GM18867 (cell line): Measurements from ENCODE around the gene NEB.
"Not testable (repeated sequence)": the region's sequence is repeated elsewhere in the genome, so short reads cannot be mapped to it uniquely, and the experiment has no call there.

ENCODE experiments used
- ATAC-seq: cut with Tn5 transposase; IDR thresholded peaks from one replicate; pipeline ENCODE4 v1.9.1; 2021; ENCODE audit warnings: mild to moderate bottlenecking, moderate library complexity; ENCODE audit not compliant: unreplicated experiment

Gene NEB

DNA sequence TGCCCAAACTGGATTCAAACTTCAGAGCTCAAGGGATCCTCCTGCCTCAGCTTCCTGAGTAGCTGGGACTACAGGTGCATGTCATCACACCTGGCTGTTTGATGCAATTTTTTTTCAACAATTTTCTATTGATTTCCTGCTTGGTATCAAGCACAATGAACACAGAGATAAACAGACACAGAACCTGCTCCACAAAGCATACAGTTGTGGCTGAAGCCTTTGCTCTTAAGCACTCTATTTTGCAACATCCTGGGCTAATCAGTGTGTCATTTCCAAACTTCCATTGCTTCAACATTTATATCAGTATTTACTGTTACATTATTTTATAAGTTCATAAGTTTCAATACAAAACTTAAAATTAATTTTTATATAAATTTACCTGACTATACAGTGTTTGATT lies 79.4 kb downstream of the NEB start:
- no peak for ATAC-seq

DNA sequence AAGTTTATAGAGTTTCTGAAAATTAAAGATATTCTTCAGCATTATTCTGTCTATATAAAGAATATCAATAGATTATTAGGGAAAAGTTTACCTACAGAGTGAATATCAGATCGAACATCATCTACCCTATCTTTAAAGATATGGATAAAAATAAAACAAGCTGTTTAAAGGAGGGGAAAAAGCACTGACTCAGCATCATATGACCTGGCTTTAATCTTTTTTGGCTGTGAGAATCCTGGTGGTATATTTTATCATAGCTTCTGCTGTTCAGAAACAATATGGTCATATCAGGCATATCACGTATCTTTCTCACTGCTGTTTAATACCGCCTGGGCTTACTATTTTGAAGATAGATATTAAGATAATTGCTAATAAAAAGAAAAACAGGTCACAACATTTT lies 80.2 kb downstream of the NEB start:
- no peak for ATAC-seq

DNA sequence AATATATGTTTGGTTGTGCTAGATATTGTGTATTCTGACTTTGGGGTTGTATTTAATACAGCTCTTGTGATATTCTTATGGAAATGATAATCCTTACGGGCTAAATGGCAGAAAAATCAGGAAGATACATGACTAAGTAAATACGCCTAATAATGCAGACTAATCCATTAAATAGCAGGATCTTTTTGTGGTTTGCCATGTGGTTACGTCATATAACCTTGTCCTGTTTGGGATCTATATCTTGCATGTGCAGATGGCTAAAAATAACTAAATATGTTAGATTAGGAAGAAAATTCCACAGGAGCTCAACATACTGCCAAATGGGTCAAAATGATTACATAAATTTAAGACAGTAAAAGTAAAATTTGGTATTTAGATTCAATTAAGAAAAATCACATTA lies 83.0 kb downstream of the NEB start:
- ATAC-seq: no peak

DNA sequence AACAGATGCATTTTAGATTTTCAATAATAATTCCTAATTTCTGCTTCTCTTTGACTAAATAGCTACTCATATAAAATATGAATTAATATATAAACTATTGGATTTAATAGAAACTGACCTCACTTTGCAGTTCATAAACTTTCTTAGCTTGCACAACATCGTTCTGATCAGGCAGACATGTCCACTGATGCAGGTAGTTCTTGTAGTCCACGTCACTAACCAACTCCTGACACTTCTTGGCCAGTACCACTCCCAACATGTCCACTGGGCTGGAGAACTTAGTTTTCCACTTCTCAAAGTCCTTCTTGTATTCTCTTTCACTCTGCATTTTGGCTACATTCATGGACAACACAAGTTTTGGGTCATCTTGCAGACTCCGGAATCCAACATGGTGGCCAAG lies 83.8 kb downstream of the NEB start:
- ATAC-seq: no peak

DNA sequence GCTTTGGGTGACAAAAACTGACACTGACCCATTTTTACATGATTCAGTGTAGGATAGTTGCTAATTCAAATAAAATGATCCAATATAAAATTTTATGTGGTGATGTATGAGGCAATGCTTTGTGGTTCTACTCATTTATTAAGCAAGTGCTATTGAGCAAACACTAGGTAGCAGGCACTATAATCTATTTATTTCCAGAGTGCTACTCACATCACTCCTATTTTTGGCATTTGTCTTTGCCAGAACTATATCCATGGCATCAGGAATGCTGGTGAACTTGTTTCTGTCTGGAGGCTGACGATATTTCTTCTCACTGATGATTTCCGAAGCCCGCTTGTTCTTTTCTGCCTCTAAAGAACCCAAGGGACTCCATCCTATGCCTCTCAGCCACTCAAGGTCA lies 84.3 kb downstream of the NEB start:
- no peak for ATAC-seq

DNA sequence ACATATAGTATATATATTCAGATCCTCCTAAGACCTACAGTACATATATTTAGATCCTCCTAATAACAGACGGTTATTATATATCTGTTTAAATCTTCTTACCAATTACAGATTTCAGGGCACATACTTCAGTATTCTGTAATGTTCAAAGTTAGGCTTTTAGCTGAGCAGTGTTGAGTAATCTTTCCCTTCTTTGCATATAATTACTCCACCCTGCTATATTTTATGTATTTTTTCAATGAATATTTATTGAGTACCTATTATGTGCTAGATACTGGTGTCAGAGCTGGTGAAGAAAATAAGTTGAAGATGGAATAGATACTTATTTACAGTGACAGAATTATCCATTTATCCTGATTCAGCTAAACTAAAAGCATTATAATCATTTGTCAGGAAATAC lies 84.9 kb downstream of the NEB start:
- no peak for ATAC-seq

DNA sequence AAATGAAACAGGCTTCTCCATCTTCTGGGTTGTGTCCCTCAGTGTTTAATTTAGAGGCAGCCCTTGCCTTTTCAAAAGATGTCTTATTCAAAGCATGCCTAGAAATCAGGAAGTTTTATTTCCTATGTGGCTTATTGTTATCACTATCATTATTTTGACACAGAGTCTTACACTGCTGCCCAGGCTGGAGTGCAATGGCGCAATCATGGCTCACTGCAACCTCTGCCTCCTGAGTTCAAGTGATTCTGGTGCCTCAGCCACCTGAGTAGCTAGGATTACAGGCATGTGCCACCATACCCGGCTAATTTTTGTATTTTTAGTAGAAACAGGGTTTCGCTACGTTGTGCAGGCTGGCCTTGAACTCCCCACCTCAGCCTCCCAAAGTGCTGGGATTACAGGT lies 87.8 kb downstream of the NEB start:
- not testable (repeated sequence) for ATAC-seq

DNA sequence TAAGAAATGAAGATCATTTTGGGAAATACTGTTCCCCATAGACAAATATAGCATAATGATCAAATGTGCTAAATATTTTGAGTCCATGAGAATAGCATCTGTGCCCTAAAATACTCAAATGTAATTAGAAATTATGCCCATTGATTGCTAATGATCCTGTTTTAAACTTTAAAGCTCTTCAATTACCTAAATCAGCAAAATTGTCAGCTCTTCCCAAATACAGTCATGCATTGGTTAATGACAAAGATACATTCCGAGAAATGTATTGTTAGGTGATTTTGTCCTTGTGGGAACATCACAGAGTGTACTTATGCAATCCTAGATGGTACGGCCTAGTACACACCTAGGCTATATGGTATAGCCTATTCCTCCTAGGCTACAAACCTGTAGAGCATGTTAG lies 89.7 kb downstream of the NEB start:
- no peak for ATAC-seq

DNA sequence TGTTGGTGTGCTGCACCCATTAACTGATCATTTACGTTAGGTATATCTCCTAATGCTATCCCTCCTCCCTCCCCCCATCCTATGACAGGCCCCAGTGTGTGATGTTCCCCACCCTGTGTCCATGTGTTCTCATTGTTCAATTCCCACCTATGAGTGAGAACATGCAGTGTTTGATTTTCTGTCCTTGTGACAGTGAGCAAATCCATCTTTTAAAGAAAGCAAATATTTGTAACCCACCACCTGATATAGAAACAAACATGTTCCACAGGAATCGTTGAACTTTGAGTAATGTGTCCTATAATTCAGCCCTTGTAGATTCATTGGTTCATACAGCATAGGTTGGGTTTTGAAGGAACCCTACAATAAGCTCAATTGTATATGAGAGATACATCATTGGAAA lies 92.4 kb downstream of the NEB start:
- not testable (repeated sequence) for ATAC-seq

DNA sequence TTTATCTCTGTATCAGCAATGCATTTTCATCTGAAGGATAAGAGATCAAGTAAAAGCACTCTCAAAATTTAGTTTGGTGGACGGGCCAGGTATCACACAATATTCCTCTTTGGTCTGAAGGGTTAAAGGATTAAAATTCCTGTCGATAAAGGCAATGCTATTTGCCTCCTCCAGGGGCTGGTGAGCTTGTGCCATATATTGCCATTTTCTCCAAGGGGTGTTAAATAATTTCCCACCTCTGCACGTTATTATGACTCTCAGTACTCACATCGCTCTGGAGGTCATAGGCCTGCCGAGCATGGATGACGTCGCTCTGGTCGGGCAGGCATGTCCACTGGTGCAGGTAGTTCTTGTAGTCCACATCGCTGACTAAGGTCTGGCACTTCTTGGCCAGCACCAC lies 94.2 kb downstream of the NEB start:
- ATAC-seq: no peak

DNA sequence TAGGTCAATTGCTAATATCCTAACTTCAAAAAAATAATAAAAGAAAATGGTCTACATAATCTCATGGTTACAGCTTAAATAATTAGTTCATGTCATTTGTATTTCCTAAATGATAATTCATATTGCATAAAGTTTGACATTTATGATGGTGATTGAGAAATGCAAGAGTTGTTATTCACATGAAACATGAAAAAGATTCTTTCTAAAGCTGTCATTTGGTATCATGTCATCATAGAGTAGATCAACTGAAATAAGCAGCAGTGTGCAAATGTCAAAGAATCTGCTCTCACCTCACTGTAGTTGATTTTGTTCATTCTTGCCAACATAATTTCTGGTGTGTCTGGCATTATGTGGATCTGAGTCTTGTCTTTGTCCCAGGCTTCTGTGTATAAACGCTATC lies 95.3 kb downstream of the NEB start:
- ATAC-seq: no peak

DNA sequence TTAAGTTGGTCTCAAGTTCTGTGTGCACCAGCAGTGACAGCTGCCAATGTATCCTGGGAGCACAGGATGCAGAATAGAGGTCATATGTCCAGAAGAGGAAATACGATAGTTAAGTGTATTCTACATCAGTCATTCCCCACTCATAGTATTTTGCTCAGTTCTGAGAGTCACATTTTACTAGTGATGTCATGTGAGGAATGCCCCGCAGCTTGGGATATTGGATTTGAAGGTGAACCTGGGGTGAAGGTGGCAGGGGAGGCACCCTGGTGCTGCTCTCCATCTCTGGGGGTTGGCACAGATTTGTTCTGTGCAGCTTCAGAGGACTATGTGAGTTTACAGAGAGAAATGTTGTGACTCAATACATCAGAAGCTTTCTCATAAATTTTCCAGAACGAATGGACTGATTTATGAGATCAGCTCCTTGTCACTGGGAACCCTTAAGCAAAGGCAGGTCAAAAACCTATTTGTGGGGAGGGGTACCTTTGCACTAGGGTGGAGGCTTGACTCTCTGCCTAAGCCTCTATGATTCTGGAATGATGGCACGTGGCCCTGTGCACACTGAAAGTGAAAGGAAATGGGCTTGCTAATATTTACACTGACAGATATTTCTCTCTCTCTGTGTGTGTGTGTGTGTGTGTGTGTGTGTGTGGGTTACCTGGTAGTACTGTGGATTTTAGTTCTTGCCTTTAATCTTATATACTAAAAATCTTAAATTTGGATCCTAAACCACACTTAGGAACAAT lies 95.9 kb downstream of the NEB start:
- ATAC-seq: peak; percentile 66

DNA sequence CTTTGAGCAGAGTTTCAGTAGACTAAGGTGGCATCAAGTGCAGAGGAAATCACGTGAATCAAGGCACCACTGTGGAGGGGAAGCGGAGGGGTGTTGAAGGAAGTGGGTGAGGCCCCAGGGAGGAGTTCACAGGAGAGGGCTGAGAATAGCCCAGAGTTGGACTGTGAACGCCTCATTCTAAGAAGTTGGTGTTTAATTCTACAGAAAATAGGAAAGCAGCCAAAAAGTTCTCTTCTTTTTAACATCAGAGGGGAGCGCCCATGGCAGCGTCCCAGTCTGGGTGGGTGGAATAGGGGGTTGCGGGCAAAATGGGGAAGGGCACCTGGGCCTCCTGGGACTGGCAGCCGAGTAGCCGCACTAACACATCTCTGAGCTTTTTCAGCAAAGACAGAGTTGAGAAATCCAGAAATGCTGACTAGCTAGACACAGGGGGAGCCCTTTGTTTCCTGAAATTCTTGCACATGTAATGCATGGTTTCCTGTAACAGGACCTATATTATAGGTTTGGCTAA lies 97.0 kb downstream of the NEB start:
- peak; percentile 80 for ATAC-seq

DNA sequence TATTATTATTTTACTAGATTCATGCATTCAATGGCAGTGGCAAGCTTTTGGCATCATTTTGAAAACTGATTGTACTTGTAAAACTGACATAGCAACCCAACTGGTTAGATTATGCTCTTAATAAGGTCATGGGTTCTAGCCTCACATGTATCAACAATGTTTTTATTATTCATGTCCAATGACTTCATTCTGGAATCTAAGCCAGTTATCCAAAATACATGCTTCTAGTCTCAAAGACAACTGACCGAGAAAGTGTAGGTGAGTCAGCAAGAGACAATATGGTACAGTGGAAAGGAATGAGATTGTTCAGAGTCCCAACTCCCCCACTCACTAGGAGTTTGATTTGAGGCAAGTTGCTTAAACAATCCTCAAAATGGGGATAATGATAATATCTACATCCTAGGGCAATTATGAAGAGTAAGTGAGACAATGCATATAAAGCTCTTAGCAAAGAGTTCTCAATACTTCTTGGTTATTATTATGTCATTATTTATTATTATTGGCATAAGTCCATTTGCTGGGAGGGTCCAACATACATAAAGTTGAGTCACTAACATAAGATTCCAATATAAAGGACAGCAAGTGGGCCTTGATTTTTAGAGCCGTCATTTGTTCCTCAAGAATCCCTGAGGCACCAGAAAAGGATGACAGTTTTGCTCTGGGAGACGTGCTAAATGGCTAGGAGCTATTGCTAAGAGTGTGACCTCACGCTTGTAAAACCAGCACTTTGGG lies 99.4 kb downstream of the NEB start:
- no peak for ATAC-seq

DNA sequence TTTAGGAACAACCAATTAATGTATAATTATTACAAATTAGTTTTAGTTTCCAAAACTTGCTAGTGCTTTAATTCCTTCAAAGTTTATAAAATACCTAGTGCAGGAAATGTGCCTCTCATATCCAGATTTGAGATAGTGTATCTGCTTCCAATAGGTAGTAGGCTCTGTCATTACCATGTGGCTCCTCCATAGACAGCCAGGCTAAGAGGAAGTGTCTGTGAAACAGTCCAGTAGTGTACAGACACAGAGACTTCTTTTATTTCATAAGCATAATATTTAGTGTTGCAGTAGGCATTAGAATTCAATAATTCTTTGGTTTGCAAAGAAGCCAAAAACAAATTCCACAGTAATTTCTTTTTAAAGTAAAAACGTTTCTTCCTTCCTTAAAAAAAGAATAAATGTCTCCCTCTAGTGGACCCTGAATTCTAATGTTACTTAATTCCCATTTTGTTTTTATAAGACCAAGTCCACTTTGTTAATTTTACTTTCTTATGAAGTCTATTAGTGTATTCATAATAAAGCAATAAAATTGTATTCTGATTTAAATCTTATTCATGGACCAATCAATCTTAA lies 101.2 kb downstream of the NEB start:
- ATAC-seq: no peak

DNA sequence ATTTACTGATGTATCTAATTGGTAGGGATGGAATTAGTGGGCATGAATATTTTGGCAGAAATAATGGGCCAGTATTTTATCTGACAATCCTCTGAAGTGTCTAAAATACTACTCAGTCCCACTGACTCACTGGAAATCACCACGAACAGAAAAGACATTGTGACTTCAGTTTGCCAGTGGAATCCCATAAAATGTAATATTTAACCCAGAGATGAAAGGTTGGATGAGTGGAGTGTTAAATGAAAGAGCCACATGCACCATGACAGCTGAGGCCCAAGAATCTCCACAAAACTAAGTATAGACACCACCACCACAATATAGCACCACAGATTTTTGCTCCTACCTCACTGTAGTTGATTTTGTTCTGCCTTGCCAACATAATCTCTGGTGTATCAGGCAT lies 103.9 kb downstream of the NEB start:
- ATAC-seq: no peak

DNA sequence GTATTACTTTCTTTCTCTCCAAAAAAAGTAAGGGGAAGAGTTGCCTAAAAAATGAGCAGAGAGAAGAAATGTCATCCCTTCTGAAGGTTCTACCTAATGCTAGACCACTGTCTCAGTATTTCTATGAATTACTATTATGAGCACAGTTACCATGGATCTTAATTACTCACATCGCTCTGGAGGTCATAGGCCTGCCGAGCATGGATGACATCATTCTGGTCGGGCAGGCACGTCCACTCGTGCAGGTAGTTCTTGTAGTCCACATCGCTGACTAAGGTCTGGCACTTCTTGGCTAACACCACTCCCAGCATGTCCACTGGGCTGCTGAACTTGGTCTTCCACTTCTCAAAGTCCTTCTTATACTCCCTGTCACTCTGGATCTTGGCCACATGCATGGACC lies 106.9 kb downstream of the NEB start:
- no peak for ATAC-seq

DNA sequence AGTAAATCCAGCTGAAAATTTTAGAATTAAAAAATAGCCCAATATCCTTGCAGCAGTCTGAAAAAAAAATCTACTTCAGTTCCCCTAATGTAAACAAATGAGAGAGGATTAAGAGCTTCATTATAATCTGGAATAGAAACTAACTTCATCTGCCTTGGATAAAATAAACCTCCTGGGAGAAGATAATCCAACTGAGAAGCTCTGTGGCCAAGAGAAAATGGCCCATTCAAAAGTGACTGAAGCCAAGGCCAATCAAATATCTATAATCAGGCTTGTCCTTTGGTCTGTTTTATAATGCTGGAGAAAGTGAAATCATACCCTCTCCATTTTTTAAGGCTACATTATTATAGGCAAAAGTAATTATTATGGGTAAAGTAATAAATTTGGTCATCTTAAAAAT lies 110.0 kb downstream of the NEB start:
- ATAC-seq: no peak

DNA sequence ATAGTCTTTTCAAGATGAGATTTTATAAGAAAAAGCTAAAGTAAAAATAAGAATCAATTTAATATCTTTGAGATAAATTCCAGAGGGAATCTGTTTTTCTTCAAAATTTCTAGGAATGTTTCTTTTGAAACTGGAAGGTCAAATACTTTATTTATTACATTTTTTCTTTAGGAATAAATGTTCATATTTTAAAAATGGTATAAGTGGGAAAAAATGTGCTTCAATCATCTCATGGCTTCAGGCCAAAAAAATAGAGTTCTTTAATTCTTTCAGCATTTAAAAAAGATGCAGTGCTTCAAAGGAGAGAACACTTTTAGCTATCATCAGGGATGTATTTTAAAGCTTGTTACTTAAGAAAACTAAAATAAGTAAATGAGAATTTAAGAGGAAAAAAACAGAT lies 110.6 kb downstream of the NEB start:
- no peak for ATAC-seq

DNA sequence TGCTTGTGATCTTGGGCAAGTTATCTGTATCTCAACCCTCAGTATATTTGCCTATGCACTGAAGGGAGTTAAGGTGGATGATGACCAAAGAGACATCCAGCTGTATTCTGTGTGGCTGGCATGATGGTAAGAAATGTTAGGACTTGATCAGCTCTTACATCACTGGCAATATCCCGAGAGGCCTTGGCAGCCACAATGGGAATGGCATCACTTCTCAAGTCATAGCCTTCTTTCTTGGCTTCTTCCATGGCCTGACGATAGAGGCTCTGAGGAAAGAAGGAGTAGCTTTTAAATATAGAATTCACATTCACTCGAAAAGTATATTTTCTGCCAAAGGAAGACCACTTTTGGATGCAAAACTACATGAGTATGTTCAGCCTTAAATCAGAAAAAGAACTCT lies 113.5 kb downstream of the NEB start:
- no peak for ATAC-seq

DNA sequence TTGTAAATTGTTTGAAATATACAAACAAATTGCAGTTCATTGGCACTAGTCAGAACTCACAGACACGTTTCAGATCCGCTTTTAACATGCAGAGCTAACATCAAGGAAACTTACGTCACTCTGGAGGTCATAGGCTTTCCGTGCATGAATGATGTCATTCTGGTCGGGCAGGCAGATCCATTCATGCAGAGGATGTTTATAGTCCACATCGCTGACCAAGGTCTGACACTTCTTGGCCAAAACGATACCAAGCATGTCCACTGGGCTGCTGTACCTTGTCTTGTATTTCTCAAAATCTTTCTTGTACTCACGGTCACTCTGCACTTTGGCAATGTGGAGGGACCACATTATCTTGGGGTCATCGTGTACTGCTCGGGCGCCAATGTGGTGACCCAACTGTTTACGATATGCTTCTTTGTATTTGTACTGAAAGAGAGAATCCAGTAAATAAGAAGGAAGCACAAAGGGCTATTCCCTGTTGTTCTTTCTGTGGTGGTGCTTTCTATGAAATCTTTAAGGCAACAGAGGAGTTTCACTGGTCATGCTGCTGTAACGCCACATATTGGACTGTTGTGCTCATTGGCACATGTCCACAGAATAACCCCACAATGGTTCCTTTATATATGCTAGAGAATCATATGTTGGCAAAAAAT lies 114.8 kb downstream of the NEB start:
- peak; percentile 60 for ATAC-seq
